Measurements from ENCODE around the gene COL16A1.

DNA sequence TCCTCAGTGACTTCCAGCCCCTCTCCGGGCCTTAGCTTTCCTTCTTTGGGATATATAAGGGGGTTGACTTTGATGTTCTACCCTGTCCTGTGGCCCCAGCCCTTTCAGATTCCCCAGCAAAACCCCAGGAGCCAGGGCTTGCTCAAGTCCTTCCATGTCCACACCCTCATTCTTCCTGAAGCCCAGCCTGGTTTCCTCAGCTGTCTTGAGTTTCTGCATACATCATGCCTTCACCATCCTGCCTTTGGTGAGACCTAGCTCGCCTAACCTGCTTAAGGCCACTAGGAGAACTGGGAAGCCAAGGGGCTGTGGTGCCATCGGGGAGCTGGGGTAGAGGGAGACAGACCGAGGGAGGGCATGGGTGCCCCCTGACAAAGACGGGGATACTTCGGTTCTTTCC lies 42.0 kb downstream of the COL16A1 start:
- TF ChIP-seq POLR2A (IDR thresholded peaks at IDR 0.05), result no peak
- no peak for TF ChIP-seq CTCF (IDR thresholded peaks at IDR 0.05)
- no peak for TF ChIP-seq EP300 (IDR thresholded peaks at IDR 0.05)

Measured in tibial nerve (tissue), 4 donors.